ENCODE measurements around the gene CLIC3. TPM values are rescaled to one million over a fixed set of nuclear protein-coding genes. Genes with fewer than 3 reads are reported as not detected.
A peak's percentile ranks its signal among the peaks of the same experiment; 100 is the strongest.
"Not testable (repeated sequence)": the region's sequence is repeated elsewhere in the genome, so short reads cannot be mapped to it uniquely, and the experiment has no call there.

The CLIC3 gene
- total RNA-seq, 1 experiment from 2014 or later: 0.55 TPM

DNA sequence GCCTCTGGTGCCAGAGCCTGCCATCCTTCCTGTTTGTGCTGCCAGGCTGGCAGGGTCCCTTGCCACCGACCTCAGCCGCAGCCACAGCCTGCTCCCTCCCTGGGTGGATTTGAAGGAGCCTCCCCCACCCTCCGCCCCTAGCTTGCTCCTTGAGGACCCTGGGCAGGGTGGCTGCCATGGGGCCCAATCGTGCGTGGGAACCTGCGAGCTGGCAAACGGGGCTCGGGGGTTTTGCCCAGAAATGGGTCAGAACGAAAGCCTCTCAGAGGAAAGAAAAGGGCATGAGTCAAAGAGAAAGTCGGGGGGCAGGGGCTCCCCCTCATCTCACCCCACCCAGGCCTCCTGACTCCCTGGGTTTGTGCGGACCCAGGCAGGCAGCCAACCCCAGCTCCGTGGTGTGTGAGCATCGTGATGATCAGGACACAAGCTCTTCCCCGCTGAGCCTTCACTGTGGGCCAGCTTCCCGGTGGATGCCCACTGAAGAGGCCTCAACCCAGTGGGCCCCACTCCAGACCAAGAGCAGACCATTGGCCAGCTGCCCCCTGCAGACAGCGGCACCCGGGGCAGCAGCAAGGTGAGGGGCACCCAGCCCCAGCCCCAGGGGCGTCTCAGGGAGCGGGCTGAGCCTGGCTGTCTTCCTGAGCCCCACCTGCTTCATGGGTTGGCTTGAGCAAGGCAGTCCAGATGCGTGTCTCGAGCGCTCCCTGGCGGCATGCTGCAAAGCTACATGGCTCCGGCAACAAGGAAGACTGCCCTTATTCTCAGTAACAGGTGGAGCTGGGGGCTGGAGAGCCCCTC lies 38.5 kb upstream of the CLIC3 start:
- no peak overlapping the region for H3K4me3 ChIP-seq
- H3K27me3 ChIP-seq: 0 out of 2 replicates have a peak, but pooled peaks cover 5% of the 10 kb centered on the region
- H3K4me1 ChIP-seq: no peaks in the 10 kb centered on the region
- H3K9me3 ChIP-seq (replicated peaks): no peaks in the 10 kb centered on the region
- no peak overlapping the region for H3K27ac ChIP-seq
- peak; percentile 86 to 93 for DNase-seq
- no peaks in the 10 kb centered on the region for H3K36me3 ChIP-seq

DNA sequence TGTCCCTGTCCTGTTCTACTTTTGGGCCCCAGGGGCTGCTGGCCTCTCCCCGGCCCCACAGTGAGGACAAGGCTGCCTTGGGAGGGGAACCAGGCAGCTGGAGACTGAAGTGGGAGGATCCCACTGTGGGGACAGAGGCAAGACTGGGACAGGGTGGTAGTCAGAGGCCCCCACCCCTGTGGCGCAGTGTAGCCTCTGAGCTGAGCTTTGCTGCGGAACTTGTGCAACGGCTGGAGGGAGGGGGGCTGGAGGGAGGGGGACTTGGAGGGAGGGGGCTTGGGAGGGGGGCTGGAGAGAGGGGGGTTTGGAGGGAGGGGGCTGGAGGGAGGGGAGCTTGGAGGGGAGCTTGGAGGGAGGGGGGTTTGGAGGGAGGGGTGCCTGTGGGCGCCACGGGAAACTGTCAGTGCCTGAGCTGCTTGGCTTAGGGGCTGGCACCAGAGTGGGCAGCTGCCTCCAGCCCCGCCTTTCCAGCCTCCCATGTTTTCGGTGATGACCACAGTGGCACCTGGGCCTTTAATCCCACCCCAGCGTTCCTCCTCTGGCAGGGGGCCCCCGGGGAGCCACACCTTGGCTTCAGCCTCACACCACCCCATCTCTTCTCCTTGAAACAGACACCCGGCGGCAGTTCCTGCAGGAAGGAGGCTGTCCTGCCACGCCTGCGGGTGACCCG lies 37.8 kb upstream of the CLIC3 start:
- Histone ChIP-seq H3K4me1 (no peaks in the 10 kb centered on the region), H3K9me3 (replicated peaks) (no peaks in the 10 kb centered on the region), H3K27ac (no peak overlapping the region), H3K27me3 (0 out of 2 replicates have a peak, but pooled peaks cover 5% of the 10 kb centered on the region), H3K4me3 (no peak overlapping the region), H3K36me3 (no peaks in the 10 kb centered on the region)
- DNase-seq: no peak

- H3K4me1 ChIP-seq; DNase-seq; H3K27ac ChIP-seq; H3K9me3 ChIP-seq (replicated peaks); H3K4me3 ChIP-seq; H3K27me3 ChIP-seq; H3K36me3 ChIP-seq: not testable (repeated sequence)
These were observed 37.1 kb upstream of the CLIC3 start for GRCh38 chr9:137033481-137033880.

GRCh38 chr9:137032858-137033257 lies 36.5 kb upstream of the CLIC3 start:
- peaks cover 5% of the 10 kb centered on the region; the same call in 1 of the 2 replicates for H3K27me3 ChIP-seq
- DNase-seq: no peak
- no peak overlapping the region for H3K4me3 ChIP-seq
- no peaks in the 10 kb centered on the region for H3K36me3 ChIP-seq
- no peaks in the 10 kb centered on the region for H3K9me3 ChIP-seq (replicated peaks)
- H3K27ac ChIP-seq: no peak overlapping the region
- peaks cover 3% of the 10 kb centered on the region; the same call in 1 of the 2 replicates for H3K4me1 ChIP-seq

GRCh38 chr9:137031904-137032640 lies 35.7 kb upstream of the CLIC3 start, which contains the start of gene FUT7:
TSS of gene FUT7 (minus strand) at chr9:137032088. CDS start at chr9:137031991, 97 bp downstream.
- Histone ChIP-seq H3K9me3 (replicated peaks) (no peaks in the 10 kb centered on the region), H3K36me3 (no peaks in the 10 kb centered on the region), H3K27me3 (peaks cover 10% of the 10 kb centered on the region; the same call in 1 of the 2 replicates), H3K27ac (no peak within 1 kb of the TSS), H3K4me1 (peaks cover 3% of the 10 kb centered on the region; the same call in 1 of the 2 replicates), H3K4me3 (no peak within 1 kb of the TSS)
- DNase-seq: no peak

- peaks cover 13% of the 10 kb centered on the region; the same call in 1 of the 2 replicates for H3K27me3 ChIP-seq
- H3K4me3 ChIP-seq: no peak overlapping the region
- no peak overlapping the region for H3K27ac ChIP-seq
- H3K4me1 ChIP-seq: peaks cover 6% of the 10 kb centered on the region; the same call in 1 of the 2 replicates
- no peaks in the 10 kb centered on the region for H3K9me3 ChIP-seq (replicated peaks)
- DNase-seq: no peak
- no peaks in the 10 kb centered on the region for H3K36me3 ChIP-seq
These were observed 34.5 kb upstream of the CLIC3 start for GRCh38 chr9:137030538-137031527.

DNA sequence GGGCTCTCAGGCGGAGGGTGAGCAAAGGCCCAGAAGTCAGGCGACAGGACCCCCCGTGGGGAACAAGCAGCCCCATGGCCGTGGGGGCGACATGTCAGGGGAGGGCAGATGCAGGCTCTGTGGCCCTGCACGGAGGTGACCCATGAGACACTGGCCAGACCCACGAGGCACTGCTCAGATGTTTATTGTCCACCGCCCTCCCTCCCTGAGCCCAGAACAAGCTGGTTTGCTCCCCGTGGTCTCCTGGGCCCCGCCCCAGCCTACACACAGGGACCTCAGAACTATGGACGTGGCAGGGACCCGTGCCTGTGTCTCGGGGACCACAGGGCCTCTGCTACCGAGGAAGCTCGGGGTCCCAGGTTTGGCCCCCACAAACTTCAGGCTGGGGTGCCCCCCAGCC lies 33.6 kb upstream of the CLIC3 start:
- Histone ChIP-seq H3K4me1 (peaks cover 15% of the 10 kb centered on the region), H3K9me3 (replicated peaks) (no peaks in the 10 kb centered on the region), H3K27ac (no peak overlapping the region)

GRCh38 chr9:137029058-137029936 lies 32.9 kb upstream of the CLIC3 start:
- Histone ChIP-seq H3K9me3 (replicated peaks) (no peaks in the 10 kb centered on the region), H3K27me3 (peaks cover 18% of the 10 kb centered on the region), H3K4me1 (peaks cover 18% of the 10 kb centered on the region), H3K4me3 (no peak overlapping the region), H3K36me3 (no peaks in the 10 kb centered on the region), H3K27ac (no peak overlapping the region)
- peak; percentile 81 to 87 for DNase-seq

More for the DNA sequence above, 33.6 kb upstream of the CLIC3 start:
- no peak for DNase-seq
- Histone ChIP-seq H3K36me3 (no peaks in the 10 kb centered on the region), H3K27me3 (peaks cover 18% of the 10 kb centered on the region), H3K4me3 (no peak overlapping the region)

DNA sequence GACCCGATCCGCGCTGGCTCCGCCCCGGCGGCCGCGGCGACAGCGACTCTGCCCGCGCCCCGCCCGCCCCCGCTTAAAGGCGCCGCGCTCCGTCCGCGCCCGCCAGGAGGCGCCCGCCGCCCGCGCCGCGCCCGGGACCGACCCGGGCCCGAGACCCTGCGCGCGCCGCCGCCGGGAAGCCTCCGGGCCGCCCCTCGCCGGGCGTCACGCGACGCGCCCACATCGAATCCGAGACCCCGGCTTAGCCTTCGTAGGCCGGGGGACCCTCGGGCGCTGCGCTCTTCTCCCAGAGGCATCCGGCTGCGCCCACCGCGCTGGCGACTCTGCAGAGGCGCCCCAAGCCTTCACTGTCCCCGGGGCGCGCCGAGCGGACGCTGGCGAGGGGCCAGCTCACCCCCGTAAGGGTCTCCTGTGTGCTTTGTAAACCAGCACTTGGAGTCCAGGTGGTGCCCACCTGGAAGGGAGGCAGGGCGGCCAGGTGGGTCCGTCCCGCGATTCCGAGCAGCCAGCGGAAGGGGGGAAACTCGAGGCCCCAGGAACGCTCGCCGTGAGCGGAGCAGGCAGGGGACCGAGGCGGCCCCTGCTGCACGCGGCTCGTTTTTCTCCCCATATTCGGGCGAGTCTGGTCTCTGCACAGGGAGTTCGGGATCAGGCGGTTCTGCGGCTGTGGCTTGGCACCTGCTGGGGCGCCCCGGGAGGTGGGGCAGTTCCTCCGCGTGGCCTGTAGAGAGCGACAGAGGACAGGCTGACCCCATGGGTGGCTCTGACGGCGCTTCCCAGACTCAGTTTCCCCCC lies 32.1 kb upstream of the CLIC3 start:
- Histone ChIP-seq H3K9me3 (replicated peaks) (no peaks in the 10 kb centered on the region), H3K36me3 (no peaks in the 10 kb centered on the region), H3K4me3 (peak overlapping the region; percentile 48), H3K27ac (no peak overlapping the region), H3K4me1 (peaks cover 26% of the 10 kb centered on the region), H3K27me3 (peaks cover 18% of the 10 kb centered on the region)
- peak; percentile 57 to 69 for DNase-seq

GRCh38 chr9:137027369-137028262 lies 31.2 kb upstream of the CLIC3 start, which contains the start of gene ABCA2:
TSS of gene ABCA2 (minus strand) at chr9:137028237. CDS start at chr9:137028140, 97 bp downstream.
- no peak within 1 kb of the TSS for H3K27ac ChIP-seq
- H3K36me3 ChIP-seq: no peaks in the 10 kb centered on the region
- H3K27me3 ChIP-seq: peaks cover 18% of the 10 kb centered on the region
- peaks cover 33% of the 10 kb centered on the region for H3K4me1 ChIP-seq
- peak within 1 kb of the TSS; percentile 48 for H3K4me3 ChIP-seq
- no peaks in the 10 kb centered on the region for H3K9me3 ChIP-seq (replicated peaks)
- DNase-seq: no peak

GRCh38 chr9:137026828-137027227 lies 30.5 kb upstream of the CLIC3 start:
- H3K9me3 ChIP-seq (replicated peaks): no peaks in the 10 kb centered on the region
- no peaks in the 10 kb centered on the region for H3K36me3 ChIP-seq
- no peak for DNase-seq
- peaks cover 14% of the 10 kb centered on the region for H3K27me3 ChIP-seq
- H3K4me3 ChIP-seq: no peak overlapping the region
- no peak overlapping the region for H3K27ac ChIP-seq
- peaks cover 33% of the 10 kb centered on the region for H3K4me1 ChIP-seq
